Measurements from ENCODE around the gene NPY5R. TPM values are rescaled to one million over a fixed set of nuclear protein-coding genes. Genes with fewer than 3 reads are reported as not detected.

The NPY5R gene
- total RNA-seq, 1 experiment from 2014 or later = not detected

DNA sequence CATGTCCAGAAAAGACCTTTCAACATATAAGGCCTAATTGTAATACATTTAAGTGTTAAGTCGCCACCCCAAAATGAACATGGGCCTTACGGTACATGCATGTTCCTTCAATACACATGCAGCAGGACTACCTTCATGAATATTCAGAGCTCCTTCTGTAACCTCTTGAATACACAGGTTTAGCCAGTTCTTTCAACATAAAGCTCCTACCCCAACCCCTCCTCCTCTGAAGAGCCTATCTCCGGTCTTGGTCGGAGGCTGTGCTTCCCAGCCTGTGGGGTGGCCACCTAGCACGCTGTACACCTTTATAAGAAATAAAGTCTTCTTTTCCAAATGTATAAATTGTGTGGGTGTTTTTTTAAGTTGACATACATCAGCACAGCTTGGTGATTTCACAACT lies 28.3 kb downstream of the NPY5R start (continued):
- TF ChIP-seq SP1 (IDR thresholded peaks at IDR 0.05; ENCODE audit: low read depth) = no peak
- no peak for TF ChIP-seq JUND (IDR thresholded peaks at IDR 0.05)
- TF ChIP-seq EZH2phosphoT487 (IDR thresholded peaks at IDR 0.05; ENCODE audit: borderline replicate concordance) = no peak
- no peak for TF ChIP-seq POLR2A (IDR thresholded peaks at IDR 0.05; ENCODE audit: borderline replicate concordance, extremely low read depth, insufficient read depth, insufficient read length)
- TF ChIP-seq TCF7L2 (IDR thresholded peaks at IDR 0.05; ENCODE audit: borderline replicate concordance, extremely low read depth, insufficient read depth, insufficient read length) = no peak

- RAD21 ChIA-PET (ENCODE audit: low non-redundant PET in 1 of 2, low total read pairs in 2 of 2, uncharacterized antibody in 2 of 2, unreplicated experiment in 2 of 2) = no interaction called here
- Histone ChIP-seq H4K20me1 (ENCODE audit: insufficient read depth) (no peaks in the 10 kb centered on the region), H3K4me1 (ENCODE audit: control insufficient read depth in 1 of 2, insufficient read depth in 2 of 2, low read length in 2 of 2) (no peaks in the 10 kb centered on the region), H3K79me2 (ENCODE audit: insufficient read depth, low read length) (no peaks in the 10 kb centered on the region), H3K36me3 (ENCODE audit: control insufficient read depth in 1 of 2, insufficient read depth in 2 of 2, low read length in 2 of 2) (no peaks in the 10 kb centered on the region), H3K9ac (ENCODE audit: low read length) (no peak overlapping the region), H3K27ac (ENCODE audit: low read depth, low read length) (no peak overlapping the region), H3K9me3 (ENCODE audit: control insufficient read depth in 1 of 2, insufficient read depth in 1 of 2, low read depth in 1 of 2, low read length in 2 of 2) (no peaks in the 10 kb centered on the region), H2AFZ (ENCODE audit: low read depth, low read length, poor library complexity, severe bottlenecking) (no peak overlapping the region), H3K9me2 (ENCODE audit: insufficient read depth) (no peaks in the 10 kb centered on the region), H3K4me2 (ENCODE audit: low read length) (no peak overlapping the region), H3K27me3 (ENCODE audit: insufficient read depth, low read length) (no peaks in the 10 kb centered on the region), H3K4me3 (replicated peaks in 1 of 2; ENCODE audit: low read depth in 1 of 2, low read length in 2 of 2) (no peak overlapping the region)
- ATAC-seq (no peak), DNase-seq (ENCODE audit: low read depth, low spot score) (no peak)
- intact Hi-C loops (cut with micrococcal nuclease) = no loop called here
- no TSS peak for BruUV-seq (replicated peaks)
- no peak for TF ChIP-seq FOSL1 (IDR thresholded peaks at IDR 0.05; ENCODE audit: low read depth)
- TF ChIP-seq, protein P1, sequence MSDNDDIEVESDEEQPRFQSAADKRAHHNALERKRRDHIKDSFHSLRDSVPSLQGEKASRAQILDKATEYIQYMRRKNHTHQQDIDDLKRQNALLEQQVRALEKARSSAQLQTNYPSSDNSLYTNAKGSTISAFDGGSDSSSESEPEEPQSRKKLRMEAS (IDR thresholded peaks at IDR 0.05) = no peak
- TF ChIP-seq EZH2phosphoT487 (IDR thresholded peaks at IDR 0.05; ENCODE audit: borderline replicate concordance) = no peak
- no peak for TF ChIP-seq POLR2A (IDR thresholded peaks at IDR 0.05; ENCODE audit: borderline replicate concordance, extremely low read depth, insufficient read depth, insufficient read length)
- no peak for TF ChIP-seq ELF1 (IDR thresholded peaks at IDR 0.05; ENCODE audit: borderline replicate concordance, low read depth)
- TF ChIP-seq ATF3 (IDR thresholded peaks at IDR 0.05) = no peak
- no peak for TF ChIP-seq CBX3 (IDR thresholded peaks at IDR 0.05; ENCODE audit: low read depth)
- no peak for TF ChIP-seq EGR1 (IDR thresholded peaks at IDR 0.05; ENCODE audit: low read depth)
- TF ChIP-seq, protein P2, sequence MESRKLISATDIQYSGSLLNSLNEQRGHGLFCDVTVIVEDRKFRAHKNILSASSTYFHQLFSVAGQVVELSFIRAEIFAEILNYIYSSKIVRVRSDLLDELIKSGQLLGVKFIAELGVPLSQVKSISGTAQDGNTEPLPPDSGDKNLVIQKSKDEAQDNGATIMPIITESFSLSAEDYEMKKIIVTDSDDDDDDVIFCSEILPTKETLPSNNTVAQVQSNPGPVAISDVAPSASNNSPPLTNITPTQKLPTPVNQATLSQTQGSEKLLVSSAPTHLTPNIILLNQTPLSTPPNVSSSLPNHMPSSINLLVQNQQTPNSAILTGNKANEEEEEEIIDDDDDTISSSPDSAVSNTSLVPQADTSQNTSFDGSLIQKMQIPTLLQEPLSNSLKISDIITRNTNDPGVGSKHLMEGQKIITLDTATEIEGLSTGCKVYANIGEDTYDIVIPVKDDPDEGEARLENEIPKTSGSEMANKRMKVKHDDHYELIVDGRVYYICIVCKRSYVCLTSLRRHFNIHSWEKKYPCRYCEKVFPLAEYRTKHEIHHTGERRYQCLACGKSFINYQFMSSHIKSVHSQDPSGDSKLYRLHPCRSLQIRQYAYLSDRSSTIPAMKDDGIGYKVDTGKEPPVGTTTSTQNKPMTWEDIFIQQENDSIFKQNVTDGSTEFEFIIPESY (IDR thresholded peaks at IDR 0.05; ENCODE audit: extremely low read depth, insufficient replicate concordance, low read length) = no peak
- POLR2A ChIA-PET = no interaction called here
- CTCF ChIA-PET = no interaction called here
Observed at GRCh38 chr4:163378661-163379060, 35.0 kb downstream of the NPY5R start.

Measured in HCT116 (cell line).